BLaER1 treated with 17β-estradiol and CSF1 and Interleukin-3, amounts not matched to agents 10 nM and 100 nM (cell line): ENCODE data around the gene TEX48.

Source experiments
- H3K27ac ChIP-seq, 11 experiments: shearing (Covaris generic); formaldehyde crosslinking; 2 replicates each; pipeline ENCODE4 v1.8.1; 2022
- H3K27me3 ChIP-seq, 11 experiments: shearing (Covaris generic); formaldehyde crosslinking; 2 replicates each; pipeline ENCODE4 v1.8.1; 2022
- H3K36me3 ChIP-seq, 11 experiments: shearing (Covaris generic); formaldehyde crosslinking; 2 replicates each; pipeline ENCODE4 v1.8.1; 2022
- H3K4me1 ChIP-seq, 10 experiments: shearing (Covaris generic); formaldehyde crosslinking; 2 replicates each; pipeline ENCODE4 v1.8.1; 2022
- H3K4me2 ChIP-seq, 11 experiments: shearing (Covaris generic); formaldehyde crosslinking; 2 replicates each; pipeline ENCODE4 v1.8.1; 2022
- H3K4me3 ChIP-seq, 10 experiments: shearing (Covaris generic); formaldehyde crosslinking; 2 replicates each; pipeline ENCODE4 v1.8.1; 2022
- H3K9ac ChIP-seq, 11 experiments: shearing (Covaris generic); formaldehyde crosslinking; 2 replicates each; pipeline ENCODE4 v1.8.1; 2022
- H3K9me3 ChIP-seq, 11 experiments: shearing (Covaris generic); formaldehyde crosslinking; replicated peaks in 1 of 11; 2 replicates each; pipeline ENCODE4 v1.8.1; 2022
- H4K20me1 ChIP-seq, 11 experiments: shearing (Covaris generic); formaldehyde crosslinking; 2 replicates each; pipeline ENCODE4 v1.8.1; 2022
- Cebpa-rat ChIP-seq, 11 experiments: shearing (Covaris generic); IDR thresholded peaks; 2 replicates each; pipeline ENCODE4 v1.8.1; 2022

TEX48 gene

DNA sequence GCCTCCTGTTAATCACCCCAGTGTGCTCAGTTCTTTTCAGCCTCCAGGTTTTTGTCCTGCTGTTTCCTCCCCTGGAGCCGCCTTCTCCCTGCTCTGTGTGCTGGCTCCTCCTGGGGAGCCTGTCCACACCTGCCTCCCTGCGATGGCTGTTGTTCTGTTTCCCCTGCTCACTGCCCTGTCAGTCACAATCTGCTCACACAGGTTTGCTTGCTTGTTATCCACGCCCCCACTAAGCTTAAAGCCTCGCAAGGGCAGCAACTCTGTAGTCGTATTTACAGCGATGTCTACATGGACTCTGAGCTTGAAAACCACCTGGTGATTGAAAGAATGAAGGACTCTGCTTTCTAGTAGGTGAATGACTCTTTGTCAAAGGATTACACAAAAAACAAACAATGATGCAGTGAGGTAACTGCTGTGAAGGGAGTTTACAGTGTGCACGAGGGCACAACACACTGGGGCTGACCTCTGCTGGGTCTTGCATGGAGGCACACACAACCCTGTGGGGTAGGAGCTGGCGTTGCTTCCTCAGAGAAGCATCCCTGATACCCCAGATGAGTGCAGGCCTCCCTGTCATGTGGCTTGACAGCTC lies 39.6 kb upstream of the TEX48 start:
- Histone ChIP-seq H3K27ac (no peak overlapping the region), H3K27me3 (no peaks in the 10 kb centered on the region), H3K9ac (no peak overlapping the region), H3K4me2 (no peak overlapping the region), H3K36me3 (no peaks in the 10 kb centered on the region), H4K20me1 (no peaks in the 10 kb centered on the region), H3K4me1 (peaks cover 11 to 45% (median 29%) of the 10 kb centered on the region in 10 experiments), H3K9me3 (peaks cover 0 to 23% (median 16%) of the 10 kb centered on the region in 11 experiments; a peak in 15 of 22 replicates), H3K4me3 (no peak overlapping the region)
- TF ChIP-seq Cebpa-rat (IDR thresholded peaks at IDR 0.05): no peak

DNA sequence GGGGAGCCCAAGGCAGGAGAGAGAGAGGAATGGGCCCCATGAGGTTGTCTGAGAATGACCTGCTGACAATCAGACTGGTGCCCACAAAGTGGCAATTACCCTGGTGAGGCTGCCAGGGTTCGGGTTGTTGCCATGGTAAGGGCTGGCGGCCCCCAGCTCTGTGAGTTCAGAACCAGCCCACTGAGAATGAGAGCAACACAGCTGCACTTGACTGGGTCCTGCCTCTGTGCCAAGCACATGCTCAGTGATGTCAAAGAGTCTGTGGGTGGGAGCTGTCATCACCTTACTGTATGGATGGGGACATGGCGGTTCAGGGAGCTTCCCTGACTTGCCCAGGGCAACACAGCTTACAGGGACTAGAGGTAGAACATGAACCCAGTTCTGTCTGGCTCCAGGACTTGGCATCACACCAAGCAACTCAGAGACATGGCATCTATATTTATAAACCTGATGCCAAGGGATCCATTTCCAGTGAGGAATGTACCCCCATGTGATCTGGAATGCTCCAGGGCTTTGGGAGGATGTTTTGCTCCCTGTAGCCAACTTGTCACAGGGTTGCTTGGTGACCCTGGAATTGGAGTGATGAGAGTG lies 38.2 kb upstream of the TEX48 start:
- peaks cover 0 to 31% (median 16%) of the 10 kb centered on the region in 10 experiments; a peak in 12 of 20 replicates for H3K4me1 ChIP-seq
- TF ChIP-seq Cebpa-rat (IDR thresholded peaks at IDR 0.05): no peak
- H3K4me2 ChIP-seq: no peak overlapping the region
- no peak overlapping the region for H3K9ac ChIP-seq
- no peak overlapping the region for H3K27ac ChIP-seq
- no peak overlapping the region for H3K4me3 ChIP-seq
- H4K20me1 ChIP-seq: no peaks in the 10 kb centered on the region
- H3K36me3 ChIP-seq: no peaks in the 10 kb centered on the region
- no peaks in the 10 kb centered on the region for H3K27me3 ChIP-seq
- H3K9me3 ChIP-seq: peaks cover 0 to 23% (median 16%) of the 10 kb centered on the region in 11 experiments; a peak in 15 of 22 replicates

- Histone ChIP-seq H3K27ac (no peak overlapping the region), H3K4me1 (peaks cover 0 to 24% (median 11%) of the 10 kb centered on the region in 10 experiments; a peak in 12 of 20 replicates), H3K9ac (no peak overlapping the region), H3K36me3 (no peaks in the 10 kb centered on the region), H3K4me3 (no peak overlapping the region), H3K4me2 (no peak overlapping the region), H4K20me1 (no peaks in the 10 kb centered on the region), H3K27me3 (no peaks in the 10 kb centered on the region), H3K9me3 (peaks cover 0 to 23% (median 16%) of the 10 kb centered on the region in 11 experiments; a peak in 15 of 22 replicates)
- TF ChIP-seq Cebpa-rat (IDR thresholded peaks at IDR 0.05): no peak
These were observed 37.3 kb upstream of the TEX48 start for GRCh38 chr9:114719290-114719689.

DNA sequence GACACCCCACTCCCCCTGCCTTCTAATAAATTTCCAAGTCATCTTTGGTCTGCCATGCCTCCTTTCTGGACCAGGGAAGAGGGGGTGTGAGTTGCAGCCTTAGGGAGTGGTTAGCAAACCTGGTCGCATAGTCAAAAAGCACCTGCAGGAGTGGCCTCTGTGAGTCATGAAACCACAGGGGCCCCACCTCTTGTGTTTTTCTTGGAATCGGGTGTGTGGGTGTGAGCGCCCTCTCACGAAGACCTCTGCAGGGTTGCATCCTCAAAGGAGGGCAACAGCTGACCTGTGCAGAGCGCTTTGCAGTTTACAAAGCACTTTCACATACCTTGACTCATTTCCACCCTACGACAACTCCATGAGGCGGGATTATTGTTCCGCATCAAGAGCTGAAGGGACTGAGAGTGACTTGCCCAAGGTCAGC lies 36.8 kb upstream of the TEX48 start:
- H3K27ac ChIP-seq: no peak overlapping the region
- no peaks in the 10 kb centered on the region for H3K27me3 ChIP-seq
- H3K4me1 ChIP-seq: peaks cover 0 to 23% (median 11%) of the 10 kb centered on the region in 10 experiments; a peak in 12 of 20 replicates
- H4K20me1 ChIP-seq: no peaks in the 10 kb centered on the region
- no peak overlapping the region for H3K4me3 ChIP-seq
- no peak overlapping the region for H3K4me2 ChIP-seq
- H3K9ac ChIP-seq: no peak overlapping the region
- peaks cover 0 to 23% (median 16%) of the 10 kb centered on the region in 11 experiments; a peak in 15 of 22 replicates for H3K9me3 ChIP-seq
- TF ChIP-seq Cebpa-rat (IDR thresholded peaks at IDR 0.05): no peak
- H3K36me3 ChIP-seq: no peaks in the 10 kb centered on the region

DNA sequence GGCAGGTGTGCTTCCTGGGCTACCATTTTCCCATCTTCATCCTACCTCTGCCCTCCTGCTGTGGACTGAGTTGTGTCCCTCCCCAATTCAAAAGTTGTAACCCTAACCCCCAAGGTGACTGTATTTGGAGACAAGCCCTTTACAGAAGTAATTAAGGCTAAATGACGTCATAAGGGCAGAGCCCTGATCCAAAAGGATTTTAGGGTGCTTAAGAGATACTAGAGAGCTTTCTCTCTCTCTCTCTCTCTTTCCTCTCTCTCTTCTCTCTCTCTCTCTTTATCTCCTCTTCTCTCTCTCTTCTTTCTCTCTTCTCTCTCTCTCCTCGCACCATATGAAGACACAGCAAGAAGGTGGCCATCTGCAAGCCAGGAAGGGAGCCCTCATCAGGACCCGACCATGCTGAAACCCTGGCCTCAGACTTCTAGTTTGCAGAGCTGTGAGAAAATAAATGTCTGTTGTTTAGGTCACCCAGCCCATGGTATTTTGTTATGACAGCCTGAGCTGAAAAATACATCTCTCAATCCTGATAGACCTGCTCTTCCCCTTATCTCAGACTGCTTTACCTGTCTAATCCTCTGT lies 36.0 kb upstream of the TEX48 start:
- Histone ChIP-seq H3K27ac (no peak overlapping the region), H3K4me2 (peak overlapping the region in 4 of 11 experiments; percentile 5 to 48 (median 41); a peak in 6 of 22 replicates)
- no peak for TF ChIP-seq Cebpa-rat (IDR thresholded peaks at IDR 0.05)

DNA sequence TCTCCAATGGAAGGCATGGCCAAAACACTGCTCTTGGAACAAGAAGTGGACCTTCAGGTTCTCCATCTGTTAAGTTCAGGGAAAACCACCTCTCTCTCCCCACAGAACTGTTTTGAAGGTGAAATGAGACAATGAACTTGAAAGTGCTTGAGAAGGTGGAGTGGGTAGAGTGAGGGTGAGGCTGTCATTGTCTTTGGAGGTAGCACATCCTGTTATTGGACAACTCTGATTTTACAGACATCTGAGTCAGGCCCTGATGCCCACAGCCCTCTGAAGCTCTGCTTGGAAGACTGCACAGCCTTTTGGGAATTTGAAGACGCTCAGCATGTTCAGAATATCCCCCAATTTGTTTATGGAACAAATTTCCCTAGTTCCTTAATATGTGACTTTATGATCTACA lies 27.6 kb upstream of the TEX48 start:
- Histone ChIP-seq H3K9ac (no peak overlapping the region), H4K20me1 (no peaks in the 10 kb centered on the region), H3K36me3 (no peaks in the 10 kb centered on the region), H3K27ac (no peak overlapping the region), H3K9me3 (no peaks in the 10 kb centered on the region), H3K4me1 (peaks cover 0 to 6% (median 0%) of the 10 kb centered on the region in 10 experiments; a peak in 1 of 20 replicates), H3K27me3 (no peaks in the 10 kb centered on the region), H3K4me2 (no peak overlapping the region), H3K4me3 (no peak overlapping the region)
- no peak for TF ChIP-seq Cebpa-rat (IDR thresholded peaks at IDR 0.05)

More for the DNA sequence above, 36.0 kb upstream of the TEX48 start:
- Histone ChIP-seq H4K20me1 (no peaks in the 10 kb centered on the region), H3K36me3 (no peaks in the 10 kb centered on the region), H3K4me1 (peaks cover 0 to 15% (median 4%) of the 10 kb centered on the region in 10 experiments; a peak in 12 of 20 replicates), H3K9ac (no peak overlapping the region), H3K4me3 (no peak overlapping the region), H3K9me3 (peaks cover 0 to 23% (median 16%) of the 10 kb centered on the region in 11 experiments; a peak in 15 of 22 replicates), H3K27me3 (no peaks in the 10 kb centered on the region)

GRCh38 chr9:114706711-114707110 lies 24.7 kb upstream of the TEX48 start:
- H3K36me3 ChIP-seq: no peaks in the 10 kb centered on the region
- no peaks in the 10 kb centered on the region for H3K9me3 ChIP-seq
- no peak overlapping the region for H3K4me2 ChIP-seq
- no peaks in the 10 kb centered on the region for H3K4me1 ChIP-seq
- no peak for TF ChIP-seq Cebpa-rat (IDR thresholded peaks at IDR 0.05)
- no peak overlapping the region for H3K4me3 ChIP-seq
- no peaks in the 10 kb centered on the region for H4K20me1 ChIP-seq
- H3K27ac ChIP-seq: no peak overlapping the region
- no peak overlapping the region for H3K9ac ChIP-seq
- H3K27me3 ChIP-seq: no peaks in the 10 kb centered on the region

DNA sequence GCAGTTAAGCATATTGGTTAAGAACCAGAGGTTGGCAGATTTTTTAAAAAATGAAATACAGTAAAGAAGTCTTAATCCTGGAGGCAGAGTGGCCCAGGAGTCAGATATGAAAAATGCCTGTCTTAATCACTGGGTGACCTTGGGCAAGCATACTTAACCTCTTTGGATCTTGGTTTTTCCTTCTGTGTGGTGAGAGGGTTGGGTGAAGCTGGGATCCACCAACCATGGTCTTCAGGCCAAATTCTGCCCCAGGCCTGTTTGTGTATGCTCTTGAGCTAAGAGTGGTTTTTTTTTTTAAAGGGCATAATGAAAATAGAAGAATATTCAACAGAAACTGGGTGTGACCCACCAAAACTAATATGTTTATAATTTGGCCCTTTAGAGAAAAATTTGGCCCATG lies 20.0 kb upstream of the TEX48 start:
- Histone ChIP-seq H3K27me3 (no peaks in the 10 kb centered on the region), H4K20me1 (no peaks in the 10 kb centered on the region), H3K27ac (no peak overlapping the region), H3K36me3 (no peaks in the 10 kb centered on the region), H3K4me3 (no peak overlapping the region), H3K4me2 (no peak overlapping the region), H3K9ac (no peak overlapping the region), H3K9me3 (no peaks in the 10 kb centered on the region), H3K4me1 (peaks cover 0 to 9% (median 0%) of the 10 kb centered on the region in 10 experiments; a peak in 7 of 20 replicates)
- TF ChIP-seq Cebpa-rat (IDR thresholded peaks at IDR 0.05): no peak

- Histone ChIP-seq H3K4me3 (no peak overlapping the region), H4K20me1 (no peaks in the 10 kb centered on the region), H3K36me3 (no peaks in the 10 kb centered on the region), H3K27ac (no peak overlapping the region), H3K9ac (no peak overlapping the region), H3K9me3 (no peaks in the 10 kb centered on the region), H3K4me1 (peaks cover 0 to 13% (median 0%) of the 10 kb centered on the region in 10 experiments; a peak in 7 of 20 replicates), H3K4me2 (no peak overlapping the region; a peak in 2 of 22 replicates), H3K27me3 (no peaks in the 10 kb centered on the region)
- no peak for TF ChIP-seq Cebpa-rat (IDR thresholded peaks at IDR 0.05)
These were observed 16.0 kb upstream of the TEX48 start for GRCh38 chr9:114697951-114698351.
